ENCODE results near the gene TEAD2. TPM values are rescaled to one million over a fixed set of nuclear protein-coding genes. Genes with fewer than 3 reads are reported as not detected.

TEAD2 gene
- total RNA-seq, 1 donor from 2014 or later = 58.2 TPM

DNA sequence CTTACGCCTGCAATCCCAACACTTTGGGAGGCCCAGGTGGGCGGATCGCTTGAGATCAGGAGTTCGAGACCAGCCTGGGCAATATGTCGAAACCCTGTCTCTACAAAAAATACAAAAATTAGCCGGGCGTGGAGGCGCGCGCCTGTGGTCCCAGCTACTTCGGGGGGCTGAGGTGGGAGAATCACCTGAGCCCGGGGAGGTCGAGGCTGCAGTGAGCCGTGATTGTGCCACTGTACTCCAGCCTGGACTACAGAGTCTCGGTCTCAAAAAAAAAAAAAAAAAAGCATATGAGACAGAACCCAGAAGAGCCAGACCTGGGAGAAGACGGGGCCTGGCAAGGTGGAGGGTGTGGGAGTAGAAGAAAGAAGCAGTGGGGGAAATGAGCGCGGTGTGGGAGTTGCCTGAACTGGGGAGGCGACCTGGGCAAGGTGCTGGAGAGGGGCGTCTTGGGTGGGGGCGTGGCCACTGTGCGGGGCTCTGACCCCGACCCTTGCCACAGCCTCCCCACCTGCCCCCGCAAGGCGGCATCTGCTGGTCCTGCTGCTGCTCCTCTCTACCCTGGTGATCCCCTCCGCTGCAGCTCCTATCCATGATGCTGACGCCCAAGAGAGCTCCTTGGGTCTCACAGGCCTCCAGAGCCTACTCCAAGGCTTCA, 2.0 kb upstream of the TEAD2 start:
- no peak overlapping the region for H3K27ac Mint-ChIP-seq (ENCODE audit: unreplicated experiment)

DNA sequence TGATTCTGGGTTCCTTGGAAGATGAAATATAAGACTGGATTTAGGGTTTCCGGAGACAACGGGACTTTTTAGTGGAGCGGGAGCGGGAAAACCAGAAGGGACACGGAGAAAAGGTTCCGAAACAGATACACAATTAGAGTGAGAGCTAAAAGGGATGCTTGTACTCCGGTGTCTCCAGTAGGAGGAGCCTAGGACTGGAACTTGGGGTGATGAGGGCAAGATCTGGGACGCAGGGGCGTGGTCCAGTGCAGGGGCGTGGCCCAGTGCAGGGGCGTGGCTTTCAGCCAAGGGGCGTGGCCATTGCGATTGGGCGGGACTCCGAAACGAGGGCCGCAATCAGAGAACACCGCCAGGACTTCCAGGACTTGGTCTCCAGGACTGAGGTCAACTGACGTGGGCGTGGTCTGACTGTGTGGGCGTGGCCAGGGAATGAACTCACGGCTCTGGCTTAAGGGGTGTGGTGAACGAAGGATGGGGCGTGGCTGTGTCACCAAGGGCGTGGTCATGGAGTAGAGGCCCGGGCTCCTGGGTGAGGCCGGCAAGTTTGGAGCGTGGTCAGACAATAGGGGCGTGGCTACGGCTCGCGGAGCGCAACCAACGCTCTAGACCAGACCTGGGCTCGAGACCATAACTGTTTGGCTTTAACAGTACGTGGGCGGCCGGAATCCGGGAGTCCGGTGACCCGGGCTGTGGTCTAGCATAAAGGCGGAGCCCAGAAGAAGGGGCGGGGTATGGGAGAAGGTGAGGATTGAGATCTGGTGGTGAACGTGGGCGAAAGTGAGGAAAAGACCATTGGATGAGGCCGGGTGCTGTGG, 1.3 kb upstream of the TEAD2 start, which contains the start of gene DKKL1:
Gene DKKL1 (plus strand): TSS at position 610 of the 815 bp plus-strand sequence. CDS start 122 bp downstream, at position 732.
- no peaks in the 10 kb centered on the region for H3K27me3 ChIP-seq (ENCODE audit: insufficient read depth, low read length)
- Mint-ChIP-seq H3K27me3 (ENCODE audit: low read depth, unreplicated experiment) (peaks cover 2% of the 10 kb centered on the region), H3K27ac (ENCODE audit: unreplicated experiment) (no peak within 1 kb of the TSS), H3K36me3 (ENCODE audit: low read depth, unreplicated experiment) (peaks cover 4% of the 10 kb centered on the region), H3K4me1 (ENCODE audit: low read depth, unreplicated experiment) (peaks cover 3% of the 10 kb centered on the region), H3K9me3 (ENCODE audit: unreplicated experiment) (no peaks in the 10 kb centered on the region), H3K4me3 (ENCODE audit: unreplicated experiment) (no peak within 1 kb of the TSS)
- peak within 1 kb of the TSS; percentile 94 for H3K27ac ChIP-seq (ENCODE audit: low read depth, low read length)
- peak within 1 kb of the TSS; percentile 93 for H3K4me2 ChIP-seq (ENCODE audit: low read length)
- H3K9ac ChIP-seq (ENCODE audit: low read length) = peak within 1 kb of the TSS; percentile 98
- H3K9me3 ChIP-seq (ENCODE audit: insufficient read depth, low read depth, low read length) = no peaks in the 10 kb centered on the region
- peaks cover 39% of the 10 kb centered on the region for H3K79me2 ChIP-seq (ENCODE audit: insufficient read depth, low read length)
- H3K4me3 ChIP-seq (ENCODE audit: insufficient read depth, low read depth, low read length) = peak within 1 kb of the TSS; percentile 94
- H2AFZ ChIP-seq (ENCODE audit: low read depth, low read length) = peak within 1 kb of the TSS; percentile 75
- H4K20me1 ChIP-seq (ENCODE audit: insufficient read depth, low read length) = peaks cover 4% of the 10 kb centered on the region
- no peak for TF ChIP-seq EZH2 (IDR thresholded peaks at IDR 0.05; ENCODE audit: insufficient read depth, low read length)
- TF ChIP-seq, protein P1, sequence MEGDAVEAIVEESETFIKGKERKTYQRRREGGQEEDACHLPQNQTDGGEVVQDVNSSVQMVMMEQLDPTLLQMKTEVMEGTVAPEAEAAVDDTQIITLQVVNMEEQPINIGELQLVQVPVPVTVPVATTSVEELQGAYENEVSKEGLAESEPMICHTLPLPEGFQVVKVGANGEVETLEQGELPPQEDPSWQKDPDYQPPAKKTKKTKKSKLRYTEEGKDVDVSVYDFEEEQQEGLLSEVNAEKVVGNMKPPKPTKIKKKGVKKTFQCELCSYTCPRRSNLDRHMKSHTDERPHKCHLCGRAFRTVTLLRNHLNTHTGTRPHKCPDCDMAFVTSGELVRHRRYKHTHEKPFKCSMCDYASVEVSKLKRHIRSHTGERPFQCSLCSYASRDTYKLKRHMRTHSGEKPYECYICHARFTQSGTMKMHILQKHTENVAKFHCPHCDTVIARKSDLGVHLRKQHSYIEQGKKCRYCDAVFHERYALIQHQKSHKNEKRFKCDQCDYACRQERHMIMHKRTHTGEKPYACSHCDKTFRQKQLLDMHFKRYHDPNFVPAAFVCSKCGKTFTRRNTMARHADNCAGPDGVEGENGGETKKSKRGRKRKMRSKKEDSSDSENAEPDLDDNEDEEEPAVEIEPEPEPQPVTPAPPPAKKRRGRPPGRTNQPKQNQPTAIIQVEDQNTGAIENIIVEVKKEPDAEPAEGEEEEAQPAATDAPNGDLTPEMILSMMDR (IDR thresholded peaks at IDR 0.05; ENCODE audit: insufficient read depth, low read depth, low read length) = no peak
- DNase-seq (ENCODE audit: low read depth) = peak; percentile 94
- peaks cover 14% of the 10 kb centered on the region for H3K4me1 ChIP-seq (ENCODE audit: insufficient read depth, low read length)
- peaks cover 5% of the 10 kb centered on the region for H3K36me3 ChIP-seq (ENCODE audit: insufficient read depth, low read length)
- no peak for FAIRE-seq

More for the DNA sequence above, 2.0 kb upstream of the TEAD2 start:
- H3K4me3 Mint-ChIP-seq (ENCODE audit: unreplicated experiment) = no peak overlapping the region
- peaks cover 3% of the 10 kb centered on the region for H3K36me3 Mint-ChIP-seq (ENCODE audit: low read depth, unreplicated experiment)
- H3K4me1 Mint-ChIP-seq (ENCODE audit: low read depth, unreplicated experiment) = peaks cover 3% of the 10 kb centered on the region
- FAIRE-seq (no peak), DNase-seq (ENCODE audit: low read depth) (no peak)
- Histone ChIP-seq H3K4me2 (ENCODE audit: low read length) (peak overlapping the region; percentile 93), H4K20me1 (ENCODE audit: insufficient read depth, low read length) (peaks cover 4% of the 10 kb centered on the region), H3K9ac (ENCODE audit: low read length) (peak overlapping the region; percentile 15), H3K36me3 (ENCODE audit: insufficient read depth, low read length) (peaks cover 3% of the 10 kb centered on the region), H2AFZ (ENCODE audit: low read depth, low read length) (peak overlapping the region; percentile 71), H3K27ac (ENCODE audit: low read depth, low read length) (no peak overlapping the region), H3K4me1 (ENCODE audit: insufficient read depth, low read length) (peaks cover 14% of the 10 kb centered on the region), H3K27me3 (ENCODE audit: insufficient read depth, low read length) (no peaks in the 10 kb centered on the region), H3K79me2 (ENCODE audit: insufficient read depth, low read length) (peaks cover 33% of the 10 kb centered on the region), H3K4me3 (ENCODE audit: insufficient read depth, low read depth, low read length) (peak overlapping the region; percentile 47), H3K9me3 (ENCODE audit: insufficient read depth, low read depth, low read length) (peaks cover 5% of the 10 kb centered on the region)
- peaks cover 2% of the 10 kb centered on the region for H3K27me3 Mint-ChIP-seq (ENCODE audit: low read depth, unreplicated experiment)
- TF ChIP-seq, protein P1 (IDR thresholded peaks at IDR 0.05; ENCODE audit: insufficient read depth, low read depth, low read length) = no peak
- TF ChIP-seq EZH2 (IDR thresholded peaks at IDR 0.05; ENCODE audit: insufficient read depth, low read length) = no peak
- H3K9me3 Mint-ChIP-seq (ENCODE audit: unreplicated experiment) = peaks cover 6% of the 10 kb centered on the region
